GM13977 (cell line): Measurements from ENCODE around the gene SYNE1.

Source experiments
- DNase-seq: peaks from one replicate; pipeline ENCODE4 v3.0.0; 2012; ENCODE audit warnings: low spot score
- in situ Hi-C: fragments of 300-500 bp; cut with MboI; formaldehyde crosslinking; loops from one replicate; pipeline ENCODE4 v1.12.0; 2022; ENCODE audit warnings: low sequenced_read_pairs, low pct_unique_long_range_greater_than_20kb, mixed read lengths, inconsistent platforms; ENCODE audit not compliant: unreplicated experiment
- TF ChIP-seq, protein P1 (sequence below): IDR thresholded peaks from 2 replicates; pipeline ENCODE4 v1.5.1; 2012; ENCODE audit warnings: mild to moderate bottlenecking, control low read depth; ENCODE audit not compliant: insufficient read depth; ENCODE audit errors: extremely low read depth, missing control alignments

Gene SYNE1

DNA sequence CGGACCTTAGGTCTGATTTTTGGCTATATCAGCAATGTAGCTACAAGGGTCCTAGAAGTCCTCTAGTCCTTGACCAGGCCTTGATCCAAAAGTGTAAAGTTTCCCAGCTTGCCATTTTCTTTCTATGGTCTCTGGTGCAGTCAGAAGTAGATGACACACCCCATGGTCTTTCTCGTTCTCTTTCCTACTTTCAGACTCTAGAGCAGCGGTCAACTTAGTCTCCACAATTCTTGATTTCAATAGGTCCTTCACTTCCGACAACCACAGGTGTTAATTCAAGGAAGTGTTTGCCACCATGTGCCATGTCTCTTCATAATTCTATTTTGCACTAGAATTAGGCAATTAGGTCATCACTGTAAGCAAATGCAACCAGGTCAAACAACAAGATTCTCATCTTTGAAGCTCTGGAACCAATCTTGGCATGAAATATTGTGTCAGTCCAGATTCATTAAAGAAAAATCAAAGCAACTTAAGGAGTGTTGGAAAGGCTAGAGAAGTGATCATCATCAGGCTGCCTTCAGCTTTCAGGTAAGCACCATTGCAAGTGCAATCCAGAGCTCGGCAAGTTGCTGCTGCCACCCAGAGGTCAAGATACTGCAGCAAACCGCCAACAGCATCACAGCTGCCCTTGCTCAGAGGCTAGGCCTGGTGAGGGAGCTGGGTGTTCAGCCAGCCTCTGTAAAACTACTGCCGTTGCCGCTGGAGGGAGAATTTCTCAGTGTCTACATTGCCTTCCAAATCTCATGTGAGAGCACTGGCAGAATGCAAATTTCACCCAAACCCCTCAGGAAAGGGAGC is 5.6 kb upstream of the SYNE1 start:
- TF ChIP-seq, protein P1, sequence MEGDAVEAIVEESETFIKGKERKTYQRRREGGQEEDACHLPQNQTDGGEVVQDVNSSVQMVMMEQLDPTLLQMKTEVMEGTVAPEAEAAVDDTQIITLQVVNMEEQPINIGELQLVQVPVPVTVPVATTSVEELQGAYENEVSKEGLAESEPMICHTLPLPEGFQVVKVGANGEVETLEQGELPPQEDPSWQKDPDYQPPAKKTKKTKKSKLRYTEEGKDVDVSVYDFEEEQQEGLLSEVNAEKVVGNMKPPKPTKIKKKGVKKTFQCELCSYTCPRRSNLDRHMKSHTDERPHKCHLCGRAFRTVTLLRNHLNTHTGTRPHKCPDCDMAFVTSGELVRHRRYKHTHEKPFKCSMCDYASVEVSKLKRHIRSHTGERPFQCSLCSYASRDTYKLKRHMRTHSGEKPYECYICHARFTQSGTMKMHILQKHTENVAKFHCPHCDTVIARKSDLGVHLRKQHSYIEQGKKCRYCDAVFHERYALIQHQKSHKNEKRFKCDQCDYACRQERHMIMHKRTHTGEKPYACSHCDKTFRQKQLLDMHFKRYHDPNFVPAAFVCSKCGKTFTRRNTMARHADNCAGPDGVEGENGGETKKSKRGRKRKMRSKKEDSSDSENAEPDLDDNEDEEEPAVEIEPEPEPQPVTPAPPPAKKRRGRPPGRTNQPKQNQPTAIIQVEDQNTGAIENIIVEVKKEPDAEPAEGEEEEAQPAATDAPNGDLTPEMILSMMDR = peak; percentile 36
- no peak for DNase-seq
- in situ Hi-C loops = no loop called here

DNA sequence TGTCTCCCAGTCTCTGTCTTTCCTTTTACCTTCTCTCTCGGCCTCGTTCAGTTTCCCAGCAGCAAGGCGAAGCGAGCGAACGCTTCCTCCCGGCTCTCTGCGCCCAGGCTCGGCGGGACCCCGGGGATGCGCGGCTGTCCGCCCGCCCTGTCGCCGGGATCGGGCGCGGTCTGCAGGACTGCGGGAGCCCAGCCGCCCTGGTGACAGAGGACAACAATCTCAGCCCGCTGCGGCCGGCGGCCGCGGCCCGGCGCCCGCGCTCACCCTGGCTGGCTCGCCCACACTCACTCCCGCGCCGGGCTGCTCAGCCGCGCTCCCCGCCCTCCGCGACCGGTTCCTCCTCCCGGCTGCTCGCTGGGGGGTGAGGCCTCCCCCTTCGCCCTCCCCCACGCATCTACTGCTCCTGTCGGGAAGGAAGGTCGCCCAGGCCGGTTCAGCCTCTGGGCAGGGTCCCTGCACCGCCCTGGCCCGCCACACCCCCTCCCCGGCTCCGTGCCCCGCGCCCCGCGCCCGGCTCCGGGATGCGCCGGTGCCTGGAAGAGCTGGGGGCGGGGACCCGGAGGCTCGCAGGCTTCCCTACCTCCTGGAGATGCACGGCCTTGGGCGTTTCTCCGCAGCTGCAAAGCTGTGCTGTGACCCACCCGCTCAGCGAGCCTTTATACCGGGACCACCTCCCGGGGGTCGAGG is 410 bp downstream of the SYNE1 start:
- DNase-seq = peak; percentile 35
- TF ChIP-seq, protein P1 = no peak
- in situ Hi-C loops = no loop called here

DNA sequence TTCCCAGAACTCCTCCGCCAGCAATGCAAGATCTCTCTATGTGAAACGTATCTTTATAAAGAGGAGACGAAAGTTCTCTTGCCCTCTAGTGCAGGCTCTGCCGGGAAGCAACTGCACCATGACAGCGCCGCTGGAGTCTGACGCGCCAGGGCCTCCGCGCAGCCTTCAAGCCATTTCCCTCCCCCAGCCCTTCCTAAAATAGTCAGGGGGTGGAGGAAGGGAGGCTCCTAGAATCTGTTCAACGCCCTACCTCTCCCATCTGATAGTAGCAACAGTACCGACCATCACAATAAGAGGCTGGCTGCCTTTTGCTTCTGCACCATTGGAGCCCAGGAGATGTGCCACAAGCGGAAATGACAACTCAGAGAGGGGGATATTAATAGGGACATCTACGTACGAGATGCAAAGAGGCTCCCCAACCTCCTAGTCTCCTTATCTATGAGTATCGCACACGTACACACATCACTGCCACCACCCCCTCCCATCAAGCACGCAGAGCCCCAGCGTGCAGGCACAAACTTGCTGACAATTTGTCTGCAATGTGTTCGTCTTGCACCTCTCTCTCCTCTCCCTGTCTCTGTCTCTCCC is 1.0 kb downstream of the SYNE1 start:
- in situ Hi-C loops = no loop called here
- TF ChIP-seq, protein P1 = no peak
- DNase-seq = peak; percentile 36

DNA sequence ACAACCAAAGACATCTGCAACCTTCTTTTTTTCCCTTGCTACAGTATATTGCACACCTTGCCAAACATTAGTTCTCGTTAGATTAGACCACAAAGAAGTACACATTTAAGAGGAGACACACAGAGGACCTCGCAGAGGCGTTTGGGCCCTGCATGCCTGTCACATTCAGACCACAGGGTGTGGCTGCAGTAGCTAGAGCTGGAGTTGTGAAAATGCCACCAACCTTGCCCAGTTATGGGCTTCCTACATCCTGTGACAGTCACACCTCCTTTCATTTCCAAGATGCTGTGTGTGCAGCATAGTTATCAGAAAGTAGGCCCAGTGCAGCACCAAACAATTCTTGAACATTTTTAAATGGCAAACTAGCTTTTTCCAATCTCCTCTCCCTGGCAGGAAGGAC is 2.4 kb downstream of the SYNE1 start:
- DNase-seq = no peak
- in situ Hi-C loops = no loop called here
- TF ChIP-seq, protein P1 = no peak

DNA sequence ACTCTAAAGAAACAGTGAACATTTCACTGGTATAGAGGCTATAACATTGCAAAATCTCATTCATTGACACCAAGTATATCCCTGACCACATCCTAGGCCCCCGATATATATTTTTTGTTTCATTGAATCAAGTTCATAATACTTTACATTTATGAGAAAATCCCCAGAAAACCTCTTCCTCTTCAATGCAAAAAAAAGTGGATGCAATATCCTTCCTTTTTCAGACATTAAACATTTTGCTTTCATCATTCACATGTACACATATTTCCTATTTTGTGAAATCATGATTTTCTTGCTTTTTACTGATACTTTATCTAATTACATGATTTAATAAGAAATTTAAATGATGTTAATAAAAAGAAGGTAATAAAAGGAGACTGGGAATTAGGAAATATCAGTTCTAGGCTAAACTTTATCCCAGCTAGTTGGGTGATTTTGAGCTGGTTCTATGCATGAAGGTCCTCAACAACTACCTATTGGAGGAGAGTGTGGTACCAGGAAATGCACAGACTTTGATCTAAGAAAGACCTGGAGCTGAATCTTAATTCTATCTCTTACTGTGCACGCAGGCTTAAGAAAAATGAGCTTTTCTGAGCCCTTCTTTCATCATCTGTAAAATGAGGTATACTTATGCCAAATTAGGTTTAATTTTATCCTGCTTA is 4.9 kb downstream of the SYNE1 start:
- in situ Hi-C loops = no loop called here
- TF ChIP-seq, protein P1 = no peak
- DNase-seq = no peak

DNA sequence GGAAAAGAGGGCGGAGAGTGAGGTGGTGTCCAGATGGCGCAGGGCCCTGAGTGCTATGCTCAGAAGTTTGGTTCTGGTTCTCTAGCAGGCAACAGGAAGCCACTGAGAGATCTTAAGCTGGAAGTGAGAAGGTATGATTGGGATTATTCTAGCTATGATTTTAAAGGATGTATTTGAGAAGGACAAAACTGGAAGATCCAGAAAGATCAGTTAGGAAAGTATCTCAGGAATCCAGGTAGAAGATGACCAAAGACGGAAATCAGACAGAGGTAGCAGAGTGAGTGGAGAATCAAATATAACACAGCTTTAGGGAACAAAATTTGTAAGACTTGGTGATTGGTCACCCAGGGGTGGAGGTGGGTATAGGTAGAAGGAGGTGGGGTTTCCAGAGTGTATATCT is 5.8 kb downstream of the SYNE1 start:
- in situ Hi-C loops = no loop called here
- DNase-seq = no peak
- TF ChIP-seq, protein P1 = no peak
